Measurements from ENCODE around the gene AAK1. TPM values are rescaled to one million over a fixed set of nuclear protein-coding genes. Genes with fewer than 3 reads are reported as not detected.

Gene AAK1
- total and polyA plus RNA-seq, 2 of the 13 experiments (the other 11 are each of a cell fraction or from before 2014, with no cell fraction given), result 9.8 to 10.3 TPM

DNA sequence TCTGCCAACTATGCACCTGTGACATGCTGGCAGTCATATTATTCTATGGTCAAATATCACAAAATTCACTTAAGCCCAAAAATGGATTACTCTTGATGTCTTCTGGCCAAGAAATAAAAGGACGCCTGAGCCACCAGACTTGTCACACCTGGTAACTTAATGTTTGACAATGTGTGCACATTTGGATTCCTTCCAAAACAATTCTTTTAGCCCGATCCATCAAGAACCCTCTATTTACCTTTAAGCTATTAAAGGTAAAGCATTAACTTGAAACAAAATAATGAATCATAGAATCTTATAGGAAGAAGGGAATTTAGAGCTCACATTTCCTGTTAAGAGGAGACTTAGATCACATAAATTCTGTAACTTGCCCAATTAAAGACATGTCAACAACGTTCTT, 159.8 kb downstream of the AAK1 start (continued):
- TF ChIP-seq, protein P1, sequence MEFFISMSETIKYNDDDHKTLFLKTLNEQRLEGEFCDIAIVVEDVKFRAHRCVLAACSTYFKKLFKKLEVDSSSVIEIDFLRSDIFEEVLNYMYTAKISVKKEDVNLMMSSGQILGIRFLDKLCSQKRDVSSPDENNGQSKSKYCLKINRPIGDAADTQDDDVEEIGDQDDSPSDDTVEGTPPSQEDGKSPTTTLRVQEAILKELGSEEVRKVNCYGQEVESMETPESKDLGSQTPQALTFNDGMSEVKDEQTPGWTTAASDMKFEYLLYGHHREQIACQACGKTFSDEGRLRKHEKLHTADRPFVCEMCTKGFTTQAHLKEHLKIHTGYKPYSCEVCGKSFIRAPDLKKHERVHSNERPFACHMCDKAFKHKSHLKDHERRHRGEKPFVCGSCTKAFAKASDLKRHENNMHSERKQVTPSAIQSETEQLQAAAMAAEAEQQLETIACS (CRISPR knock-in tag; IDR thresholded peaks at IDR 0.05), result no peak
- TF ChIP-seq DMAP1 (CRISPR knock-in tag; IDR thresholded peaks at IDR 0.05), result no peak
- TF ChIP-seq TOPORS (CRISPR knock-in tag; IDR thresholded peaks at IDR 0.05), result no peak
- TF ChIP-seq RFXAP (CRISPR knock-in tag; IDR thresholded peaks at IDR 0.05; ENCODE audit: borderline replicate concordance), result no peak
- TF ChIP-seq, protein P2, sequence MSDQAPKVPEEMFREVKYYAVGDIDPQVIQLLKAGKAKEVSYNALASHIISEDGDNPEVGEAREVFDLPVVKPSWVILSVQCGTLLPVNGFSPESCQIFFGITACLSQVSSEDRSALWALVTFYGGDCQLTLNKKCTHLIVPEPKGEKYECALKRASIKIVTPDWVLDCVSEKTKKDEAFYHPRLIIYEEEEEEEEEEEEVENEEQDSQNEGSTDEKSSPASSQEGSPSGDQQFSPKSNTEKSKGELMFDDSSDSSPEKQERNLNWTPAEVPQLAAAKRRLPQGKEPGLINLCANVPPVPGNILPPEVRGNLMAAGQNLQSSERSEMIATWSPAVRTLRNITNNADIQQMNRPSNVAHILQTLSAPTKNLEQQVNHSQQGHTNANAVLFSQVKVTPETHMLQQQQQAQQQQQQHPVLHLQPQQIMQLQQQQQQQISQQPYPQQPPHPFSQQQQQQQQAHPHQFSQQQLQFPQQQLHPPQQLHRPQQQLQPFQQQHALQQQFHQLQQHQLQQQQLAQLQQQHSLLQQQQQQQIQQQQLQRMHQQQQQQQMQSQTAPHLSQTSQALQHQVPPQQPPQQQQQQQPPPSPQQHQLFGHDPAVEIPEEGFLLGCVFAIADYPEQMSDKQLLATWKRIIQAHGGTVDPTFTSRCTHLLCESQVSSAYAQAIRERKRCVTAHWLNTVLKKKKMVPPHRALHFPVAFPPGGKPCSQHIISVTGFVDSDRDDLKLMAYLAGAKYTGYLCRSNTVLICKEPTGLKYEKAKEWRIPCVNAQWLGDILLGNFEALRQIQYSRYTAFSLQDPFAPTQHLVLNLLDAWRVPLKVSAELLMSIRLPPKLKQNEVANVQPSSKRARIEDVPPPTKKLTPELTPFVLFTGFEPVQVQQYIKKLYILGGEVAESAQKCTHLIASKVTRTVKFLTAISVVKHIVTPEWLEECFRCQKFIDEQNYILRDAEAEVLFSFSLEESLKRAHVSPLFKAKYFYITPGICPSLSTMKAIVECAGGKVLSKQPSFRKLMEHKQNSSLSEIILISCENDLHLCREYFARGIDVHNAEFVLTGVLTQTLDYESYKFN (CRISPR knock-in tag; conservative IDR thresholded peaks at IDR 0.05), result peak; percentile 23; the same call in 1 of the 2 replicates
- TF ChIP-seq TCF7 (IDR thresholded peaks at IDR 0.05; ENCODE audit: low read depth), result peak; percentile 30; the same call in 1 of the 2 replicates
- TF ChIP-seq RNF2 (conservative IDR thresholded peaks at IDR 0.05; ENCODE audit: low read depth), result no peak
- TF ChIP-seq, protein P3, sequence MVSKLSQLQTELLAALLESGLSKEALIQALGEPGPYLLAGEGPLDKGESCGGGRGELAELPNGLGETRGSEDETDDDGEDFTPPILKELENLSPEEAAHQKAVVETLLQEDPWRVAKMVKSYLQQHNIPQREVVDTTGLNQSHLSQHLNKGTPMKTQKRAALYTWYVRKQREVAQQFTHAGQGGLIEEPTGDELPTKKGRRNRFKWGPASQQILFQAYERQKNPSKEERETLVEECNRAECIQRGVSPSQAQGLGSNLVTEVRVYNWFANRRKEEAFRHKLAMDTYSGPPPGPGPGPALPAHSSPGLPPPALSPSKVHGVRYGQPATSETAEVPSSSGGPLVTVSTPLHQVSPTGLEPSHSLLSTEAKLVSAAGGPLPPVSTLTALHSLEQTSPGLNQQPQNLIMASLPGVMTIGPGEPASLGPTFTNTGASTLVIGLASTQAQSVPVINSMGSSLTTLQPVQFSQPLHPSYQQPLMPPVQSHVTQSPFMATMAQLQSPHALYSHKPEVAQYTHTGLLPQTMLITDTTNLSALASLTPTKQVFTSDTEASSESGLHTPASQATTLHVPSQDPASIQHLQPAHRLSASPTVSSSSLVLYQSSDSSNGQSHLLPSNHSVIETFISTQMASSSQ (IDR thresholded peaks at IDR 0.05; ENCODE audit: low read depth), result peak; percentile 65; the same call in 1 of the 2 replicates
- TF ChIP-seq, protein P3 (CRISPR knock-in tag; IDR thresholded peaks at IDR 0.05; ENCODE audit: borderline replicate concordance), result peak; percentile 33; the same call in 1 of the 2 replicates
- TF ChIP-seq ZKSCAN8 (CRISPR knock-in tag; IDR thresholded peaks at IDR 0.05; ENCODE audit: borderline replicate concordance), result no peak
- TF ChIP-seq ZNF567 (CRISPR knock-in tag; IDR thresholded peaks at IDR 0.05; ENCODE audit: borderline replicate concordance), result no peak
- TF ChIP-seq, protein P4, sequence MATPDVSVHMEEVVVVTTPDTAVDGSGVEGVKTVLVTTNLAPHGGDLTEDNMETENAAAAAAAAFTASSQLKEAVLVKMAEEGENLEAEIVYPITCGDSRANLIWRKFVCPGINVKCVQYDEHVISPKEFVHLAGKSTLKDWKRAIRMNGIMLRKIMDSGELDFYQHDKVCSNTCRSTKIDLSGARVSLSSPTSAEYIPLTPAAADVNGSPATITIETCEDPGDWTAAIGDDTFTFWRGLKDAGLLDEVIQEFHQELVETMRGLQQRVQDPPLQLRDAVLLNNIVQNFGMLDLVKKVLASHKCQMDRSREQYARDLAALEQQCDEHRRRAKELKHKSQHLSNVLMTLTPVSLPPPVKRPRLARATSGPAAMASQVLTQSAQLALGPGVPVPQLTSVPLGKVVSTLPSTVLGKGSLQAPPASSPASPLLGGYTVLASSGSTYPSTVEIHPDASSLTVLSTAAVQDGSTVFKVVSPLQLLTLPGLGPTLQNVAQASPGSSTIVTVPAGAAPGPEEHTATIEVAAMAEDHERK (CRISPR knock-in tag; IDR thresholded peaks at IDR 0.05; ENCODE audit: low read depth), result no peak
